ENCODE results near the gene NKX6-1.

NKX6-1 gene

DNA sequence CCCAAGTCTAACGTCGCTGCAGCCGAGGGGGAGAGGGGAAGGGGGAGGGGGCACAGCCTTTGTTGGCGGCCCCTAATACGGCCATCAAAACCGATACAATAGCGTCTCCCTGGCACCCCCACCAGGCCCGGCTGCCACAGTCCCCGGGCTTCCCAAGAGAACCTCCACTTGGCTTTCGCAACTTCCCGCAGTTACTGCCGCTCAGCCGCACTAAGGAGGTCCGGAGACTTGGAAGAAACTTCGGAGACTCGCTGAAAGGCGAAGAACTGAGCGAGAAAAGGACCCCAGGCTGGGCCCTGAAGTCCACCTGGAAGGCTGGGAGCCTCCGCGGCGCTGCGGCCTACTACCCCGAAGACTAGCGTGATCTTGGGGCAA, 2.8 kb downstream of the NKX6-1 start:
- H3K4me1 ChIP-seq (ENCODE audit: control insufficient read depth, insufficient read depth, low read length): peaks cover 6% of the 10 kb centered on the region
- peaks cover 69% of the 10 kb centered on the region for H3K27me3 ChIP-seq (ENCODE audit: control insufficient read depth, insufficient read depth, low read length)
- no peak overlapping the region for H3K4me3 ChIP-seq (ENCODE audit: low read length)
- H3K36me3 ChIP-seq (ENCODE audit: control insufficient read depth, insufficient read depth, low read length): no peaks in the 10 kb centered on the region
- no peak overlapping the region for H3K9ac ChIP-seq (ENCODE audit: low read length)
- no peak overlapping the region for H3K27ac ChIP-seq (ENCODE audit: low read depth, low read length)

DNA sequence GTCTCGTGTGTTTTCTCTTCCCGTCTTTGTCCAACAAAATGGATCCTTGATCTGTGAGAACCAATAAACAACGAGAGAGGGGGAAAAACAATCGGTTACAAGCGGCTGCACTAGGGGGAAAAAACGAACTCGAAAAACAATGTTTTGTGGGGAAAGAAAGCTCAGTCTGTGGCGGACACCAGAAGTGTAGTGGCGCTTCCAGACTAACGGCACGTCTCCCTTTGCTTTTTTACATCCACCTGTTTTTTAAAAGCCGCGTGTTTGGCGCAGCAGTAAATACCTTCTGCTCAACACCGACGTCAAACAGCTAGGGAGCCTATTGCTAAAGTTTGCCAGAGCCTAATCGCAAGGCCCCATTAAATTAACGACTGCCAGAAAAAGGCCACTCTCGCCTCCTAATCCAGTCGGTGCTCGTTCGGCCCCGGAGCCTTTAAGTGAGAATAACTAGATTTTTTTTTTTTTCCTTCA, 3.3 kb downstream of the NKX6-1 start:
- Histone ChIP-seq H3K27me3 (ENCODE audit: control insufficient read depth, insufficient read depth, low read length) (peaks cover 64% of the 10 kb centered on the region), H3K27ac (ENCODE audit: low read depth, low read length) (no peak overlapping the region), H3K36me3 (ENCODE audit: control insufficient read depth, insufficient read depth, low read length) (no peaks in the 10 kb centered on the region), H3K9ac (ENCODE audit: low read length) (no peak overlapping the region), H3K4me3 (ENCODE audit: low read length) (no peak overlapping the region), H3K4me1 (ENCODE audit: control insufficient read depth, insufficient read depth, low read length) (peaks cover 6% of the 10 kb centered on the region)

DNA sequence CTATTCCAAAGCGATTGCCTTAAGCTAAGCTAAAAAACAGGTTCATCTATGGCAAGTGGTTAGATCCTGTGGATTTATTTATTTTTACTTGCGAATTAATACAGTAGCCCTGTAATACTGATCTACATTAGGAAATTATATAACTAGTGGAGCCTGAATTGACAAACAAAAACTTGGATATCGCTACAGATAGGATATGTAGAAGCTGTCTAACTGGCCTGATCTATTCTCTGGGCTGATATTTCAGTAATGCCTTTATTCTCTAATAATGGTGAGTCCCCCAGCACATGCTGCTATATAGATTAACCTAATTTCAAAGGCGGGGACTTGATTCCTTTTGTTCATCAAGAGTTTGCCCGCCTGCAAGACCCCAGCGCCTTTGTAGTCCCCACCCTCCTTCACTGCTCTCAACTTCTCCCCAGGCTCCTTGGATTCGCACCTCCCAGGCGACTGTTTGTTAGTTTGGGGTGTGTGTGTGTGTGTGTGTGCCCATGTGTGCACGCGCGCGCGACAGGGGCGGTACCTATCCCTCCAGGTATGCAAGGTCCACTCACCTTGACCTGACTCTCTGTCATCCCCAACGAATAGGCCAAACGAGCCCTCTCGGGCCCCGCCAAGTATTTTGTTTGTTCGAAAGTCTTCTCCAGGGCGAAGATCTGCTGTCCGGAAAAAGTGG, 3.8 kb downstream of the NKX6-1 start:
- H3K4me3 ChIP-seq (ENCODE audit: low read length): no peak overlapping the region
- no peaks in the 10 kb centered on the region for H3K36me3 ChIP-seq (ENCODE audit: control insufficient read depth, insufficient read depth, low read length)
- H3K4me1 ChIP-seq (ENCODE audit: control insufficient read depth, insufficient read depth, low read length): peaks cover 6% of the 10 kb centered on the region
- H3K27me3 ChIP-seq (ENCODE audit: control insufficient read depth, insufficient read depth, low read length): peaks cover 61% of the 10 kb centered on the region
- H3K27ac ChIP-seq (ENCODE audit: low read depth, low read length): no peak overlapping the region
- no peak overlapping the region for H3K9ac ChIP-seq (ENCODE audit: low read length)

DNA sequence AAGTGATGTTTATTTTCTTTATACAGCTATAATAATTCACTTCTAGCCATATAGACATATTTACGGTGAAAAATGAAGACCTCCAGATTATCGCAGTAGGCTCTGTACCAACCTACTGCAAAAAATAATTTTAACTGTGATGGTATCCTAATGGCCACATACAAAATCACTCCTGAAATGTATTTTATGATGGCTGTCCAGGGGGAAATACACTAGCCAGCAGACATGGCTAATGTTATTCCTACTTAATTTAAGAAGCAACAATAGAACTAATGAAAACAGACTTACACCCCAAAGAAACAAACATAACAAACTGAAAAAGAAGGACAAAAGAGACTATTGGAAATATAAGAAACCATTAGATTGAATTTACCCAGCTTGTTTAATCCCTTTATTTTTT, 4.6 kb downstream of the NKX6-1 start:
- peaks cover 3% of the 10 kb centered on the region for H3K4me1 ChIP-seq (ENCODE audit: control insufficient read depth, insufficient read depth, low read length)
- peaks cover 60% of the 10 kb centered on the region for H3K27me3 ChIP-seq (ENCODE audit: control insufficient read depth, insufficient read depth, low read length)
- no peak overlapping the region for H3K4me3 ChIP-seq (ENCODE audit: low read length)
- H3K27ac ChIP-seq (ENCODE audit: low read depth, low read length): no peak overlapping the region
- no peak overlapping the region for H3K9ac ChIP-seq (ENCODE audit: low read length)
- H3K36me3 ChIP-seq (ENCODE audit: control insufficient read depth, insufficient read depth, low read length): no peaks in the 10 kb centered on the region

DNA sequence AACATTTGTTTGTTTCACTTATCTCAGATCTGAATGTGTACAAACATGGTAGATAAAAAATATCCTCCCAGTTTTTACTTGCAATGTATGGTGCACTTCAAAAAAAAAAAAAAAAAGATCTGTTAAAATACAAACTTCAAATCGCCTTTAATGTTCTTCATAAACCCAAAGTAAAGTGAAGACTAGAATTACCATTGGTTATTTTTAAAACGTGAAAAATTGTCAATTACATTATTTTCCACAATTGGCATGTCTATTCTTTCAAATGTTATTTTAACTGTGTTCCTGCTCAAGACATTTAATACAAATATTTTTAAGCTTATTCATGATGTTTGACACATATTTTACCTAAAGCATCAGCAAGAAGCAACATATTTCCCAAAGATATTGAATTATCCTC, 5.0 kb downstream of the NKX6-1 start:
- H3K27ac ChIP-seq (ENCODE audit: low read depth, low read length): no peak overlapping the region

DNA sequence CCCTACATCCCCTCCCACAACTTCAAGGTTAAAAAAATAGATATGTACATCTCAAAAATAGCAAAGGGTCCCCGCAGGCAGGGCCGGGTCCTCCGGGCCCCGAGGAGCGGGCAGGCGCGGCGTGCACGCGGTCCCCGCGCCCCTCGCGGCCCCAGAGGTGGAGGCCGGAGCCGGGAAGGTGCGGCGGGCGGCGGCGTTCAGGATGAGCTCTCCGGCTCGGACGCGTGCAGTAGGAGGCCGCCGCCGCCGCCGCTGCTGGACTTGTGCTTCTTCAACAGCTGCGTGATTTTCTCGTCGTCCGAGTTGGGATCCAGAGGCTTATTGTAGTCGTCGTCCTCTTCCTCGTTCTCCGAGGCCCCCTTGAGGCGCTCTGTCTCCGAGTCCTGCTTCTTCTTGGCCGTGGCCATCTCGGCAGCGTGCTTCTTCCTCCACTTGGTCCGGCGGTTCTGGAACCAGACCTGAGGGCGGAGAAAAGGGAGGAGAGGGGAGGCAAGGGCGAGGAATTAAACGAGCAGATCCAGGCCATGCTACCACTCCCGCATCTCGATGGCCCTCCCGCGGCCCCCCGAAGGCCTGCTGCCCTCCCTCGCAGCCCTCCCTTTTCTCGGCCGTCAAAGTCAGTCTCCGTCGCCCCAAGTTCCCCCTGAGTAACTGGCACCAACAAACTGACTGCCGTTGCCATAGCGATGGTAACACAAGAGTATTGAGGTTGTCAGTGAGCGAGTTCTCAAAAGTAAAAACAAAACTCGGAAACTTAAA, 5.8 kb downstream of the NKX6-1 start:
- Histone ChIP-seq H3K27ac (ENCODE audit: low read depth, low read length) (no peak overlapping the region), H3K9ac (ENCODE audit: low read length) (no peak overlapping the region), H3K36me3 (ENCODE audit: control insufficient read depth, insufficient read depth, low read length) (no peaks in the 10 kb centered on the region), H3K4me3 (ENCODE audit: low read length) (no peak overlapping the region), H3K4me1 (ENCODE audit: control insufficient read depth, insufficient read depth, low read length) (peaks cover under 1% of the 10 kb centered on the region), H3K27me3 (ENCODE audit: control insufficient read depth, insufficient read depth, low read length) (peaks cover 50% of the 10 kb centered on the region)

More for the DNA sequence above, 5.0 kb downstream of the NKX6-1 start:
- Histone ChIP-seq H3K4me3 (ENCODE audit: low read length) (no peak overlapping the region), H3K27me3 (ENCODE audit: control insufficient read depth, insufficient read depth, low read length) (peaks cover 58% of the 10 kb centered on the region), H3K36me3 (ENCODE audit: control insufficient read depth, insufficient read depth, low read length) (no peaks in the 10 kb centered on the region), H3K9ac (ENCODE audit: low read length) (no peak overlapping the region), H3K4me1 (ENCODE audit: control insufficient read depth, insufficient read depth, low read length) (peaks cover 3% of the 10 kb centered on the region)

DNA sequence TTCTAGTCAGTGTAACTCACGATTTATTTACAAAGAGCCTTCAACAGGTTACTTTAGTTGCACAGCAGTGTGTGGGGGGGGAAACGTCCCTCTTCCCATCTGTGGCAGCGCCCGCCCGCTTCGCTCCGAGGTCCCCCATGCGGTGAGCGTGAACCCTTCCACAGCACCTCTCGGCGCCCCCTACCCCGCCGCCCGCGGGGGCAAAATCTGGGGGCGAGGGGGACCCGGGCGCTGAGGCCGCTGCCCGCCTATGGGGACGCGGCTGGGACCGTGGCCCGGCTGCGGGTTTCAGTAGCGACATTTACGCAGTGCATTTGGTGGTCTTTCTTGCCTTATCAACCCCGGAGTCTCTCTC, 6.4 kb downstream of the NKX6-1 start:
- H3K4me3 ChIP-seq (ENCODE audit: low read length): no peak overlapping the region
- H3K27me3 ChIP-seq (ENCODE audit: control insufficient read depth, insufficient read depth, low read length): peaks cover 45% of the 10 kb centered on the region
- no peak overlapping the region for H3K9ac ChIP-seq (ENCODE audit: low read length)

DNA sequence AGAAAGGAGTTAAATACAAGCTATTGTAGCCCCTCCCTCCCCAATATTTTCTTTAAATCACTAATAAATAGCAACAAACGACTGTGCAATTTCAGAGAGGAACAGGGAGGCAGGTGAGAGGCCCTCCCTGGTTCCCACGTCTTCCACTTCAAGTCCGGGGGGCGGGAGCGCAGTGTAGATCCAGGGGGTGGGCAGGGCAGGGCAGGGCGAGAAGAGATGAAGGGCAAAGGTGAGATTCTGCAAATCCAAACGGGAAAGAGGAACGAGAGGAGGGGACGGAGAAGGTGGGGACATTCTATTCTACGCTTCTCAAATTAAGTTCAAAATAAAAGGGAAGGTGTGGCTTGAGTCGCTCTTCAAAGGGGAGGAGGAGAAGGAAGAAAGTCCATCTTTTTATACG, 6.8 kb downstream of the NKX6-1 start:
- Histone ChIP-seq H3K27ac (ENCODE audit: low read depth, low read length) (no peak overlapping the region), H3K4me1 (ENCODE audit: control insufficient read depth, insufficient read depth, low read length) (no peaks in the 10 kb centered on the region), H3K9ac (ENCODE audit: low read length) (no peak overlapping the region), H3K4me3 (ENCODE audit: low read length) (no peak overlapping the region), H3K36me3 (ENCODE audit: control insufficient read depth, insufficient read depth, low read length) (no peaks in the 10 kb centered on the region), H3K27me3 (ENCODE audit: control insufficient read depth, insufficient read depth, low read length) (peaks cover 41% of the 10 kb centered on the region)

More for the DNA sequence above, 6.4 kb downstream of the NKX6-1 start:
- H3K27ac ChIP-seq (ENCODE audit: low read depth, low read length): no peak overlapping the region
- H3K4me1 ChIP-seq (ENCODE audit: control insufficient read depth, insufficient read depth, low read length): no peaks in the 10 kb centered on the region
- no peaks in the 10 kb centered on the region for H3K36me3 ChIP-seq (ENCODE audit: control insufficient read depth, insufficient read depth, low read length)

DNA sequence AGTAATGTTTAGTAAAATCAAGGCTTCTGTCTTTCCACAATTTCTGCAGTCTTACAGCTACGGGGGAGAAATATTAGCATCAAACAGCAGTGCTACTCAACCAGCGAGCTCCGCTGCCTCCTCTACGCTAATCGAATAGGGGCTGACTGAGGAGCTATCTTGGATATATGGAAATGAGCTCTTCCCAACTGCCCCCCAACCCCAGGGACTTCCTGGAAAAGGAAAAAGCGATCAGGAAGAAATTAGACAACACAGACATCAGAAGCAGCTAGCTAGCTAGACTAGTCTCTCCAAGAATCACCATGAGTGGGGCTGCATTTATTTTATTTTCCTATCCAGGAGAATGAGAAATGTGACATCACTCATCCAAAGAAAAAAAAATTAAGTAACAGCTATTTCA, 7.6 kb downstream of the NKX6-1 start:
- Histone ChIP-seq H3K27me3 (ENCODE audit: control insufficient read depth, insufficient read depth, low read length) (peaks cover 33% of the 10 kb centered on the region), H3K4me1 (ENCODE audit: control insufficient read depth, insufficient read depth, low read length) (no peaks in the 10 kb centered on the region), H3K27ac (ENCODE audit: low read depth, low read length) (no peak overlapping the region), H3K4me3 (ENCODE audit: low read length) (no peak overlapping the region), H3K9ac (ENCODE audit: low read length) (no peak overlapping the region), H3K36me3 (ENCODE audit: control insufficient read depth, insufficient read depth, low read length) (no peaks in the 10 kb centered on the region)

DNA sequence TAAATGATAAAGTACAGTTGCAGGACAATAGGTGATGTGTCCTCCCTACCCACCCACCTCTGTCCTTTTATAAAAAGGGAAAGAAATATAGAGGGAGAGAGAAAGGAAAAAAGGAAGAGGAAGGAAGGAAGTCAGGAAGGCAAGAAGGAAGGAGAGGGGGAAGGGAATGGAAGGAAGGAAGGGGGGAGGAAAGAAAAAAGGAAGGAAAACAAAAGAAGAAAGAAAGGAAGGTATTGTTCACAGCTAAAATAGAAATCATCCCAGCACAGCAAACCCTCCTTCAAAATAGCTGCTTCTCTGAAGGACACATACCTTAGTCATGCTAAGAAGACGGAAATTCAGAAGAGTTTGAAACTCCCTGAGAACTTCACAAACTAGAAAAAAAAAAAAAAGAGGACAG, 8.4 kb downstream of the NKX6-1 start:
- Histone ChIP-seq H3K4me3 (ENCODE audit: low read length) (no peak overlapping the region), H3K27ac (ENCODE audit: low read depth, low read length) (no peak overlapping the region), H3K27me3 (ENCODE audit: control insufficient read depth, insufficient read depth, low read length) (peaks cover 29% of the 10 kb centered on the region)

DNA sequence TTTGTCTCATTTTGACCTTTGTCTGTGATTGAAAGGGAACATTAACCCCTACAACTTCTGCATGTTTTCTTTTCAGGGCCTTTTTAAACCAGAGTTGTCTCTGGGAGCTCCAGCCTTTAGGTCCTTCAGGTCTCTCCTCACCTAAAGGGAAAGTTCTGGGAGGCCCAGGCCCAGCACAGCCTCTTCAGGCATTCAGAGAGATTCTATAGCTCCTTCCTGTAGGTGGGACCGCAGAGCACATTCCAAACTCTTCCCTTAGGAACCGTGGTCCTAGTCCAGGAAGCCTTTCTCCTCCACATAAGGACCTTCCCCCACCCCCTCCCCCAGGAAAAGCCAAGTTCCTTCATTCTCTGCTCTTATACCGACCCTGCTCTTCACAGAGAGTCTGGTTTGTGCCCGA, 14.9 kb downstream of the NKX6-1 start:
- no peaks in the 10 kb centered on the region for H3K36me3 ChIP-seq (ENCODE audit: control insufficient read depth, insufficient read depth, low read length)
- H3K27ac ChIP-seq (ENCODE audit: low read depth, low read length): no peak overlapping the region
- peaks cover 3% of the 10 kb centered on the region for H3K4me1 ChIP-seq (ENCODE audit: control insufficient read depth, insufficient read depth, low read length)
- H3K4me3 ChIP-seq (ENCODE audit: low read length): no peak overlapping the region
- H3K27me3 ChIP-seq (ENCODE audit: control insufficient read depth, insufficient read depth, low read length): peaks cover 29% of the 10 kb centered on the region
- H3K9ac ChIP-seq (ENCODE audit: low read length): no peak overlapping the region

More for the DNA sequence above, 8.4 kb downstream of the NKX6-1 start:
- Histone ChIP-seq H3K4me1 (ENCODE audit: control insufficient read depth, insufficient read depth, low read length) (no peaks in the 10 kb centered on the region), H3K36me3 (ENCODE audit: control insufficient read depth, insufficient read depth, low read length) (no peaks in the 10 kb centered on the region), H3K9ac (ENCODE audit: low read length) (no peak overlapping the region)

DNA sequence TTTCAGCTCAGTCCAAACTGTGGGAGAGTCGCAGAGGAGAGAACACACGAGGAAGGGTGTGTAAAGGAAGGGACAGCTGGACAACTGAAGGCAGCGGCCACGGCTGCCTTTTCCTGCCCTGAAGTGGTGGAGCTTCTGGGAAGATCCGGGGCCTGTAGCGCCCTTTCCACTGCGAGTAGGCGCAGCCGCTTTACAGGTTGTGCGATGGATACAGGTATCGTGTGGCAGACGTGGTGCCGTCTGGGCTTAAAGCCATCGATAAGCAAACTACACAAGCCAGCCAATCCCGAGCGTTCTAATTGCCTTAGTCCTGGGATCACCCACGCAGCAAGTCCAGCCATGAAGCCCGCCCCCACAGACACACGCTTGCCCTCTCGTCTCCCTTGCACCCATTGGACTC, 15.4 kb downstream of the NKX6-1 start:
- H3K4me3 ChIP-seq (ENCODE audit: low read length): no peak overlapping the region
- peaks cover 29% of the 10 kb centered on the region for H3K27me3 ChIP-seq (ENCODE audit: control insufficient read depth, insufficient read depth, low read length)
- H3K4me1 ChIP-seq (ENCODE audit: control insufficient read depth, insufficient read depth, low read length): peaks cover 3% of the 10 kb centered on the region
- H3K27ac ChIP-seq (ENCODE audit: low read depth, low read length): no peak overlapping the region
- no peaks in the 10 kb centered on the region for H3K36me3 ChIP-seq (ENCODE audit: control insufficient read depth, insufficient read depth, low read length)
- no peak overlapping the region for H3K9ac ChIP-seq (ENCODE audit: low read length)

Data from rectal smooth muscle tissue (tissue), 1 donor.